Tibial artery (tissue), 4 donors: Measurements from ENCODE around the gene RTP1.
"Not testable (repeated sequence)": the region's sequence is repeated elsewhere in the genome, so short reads cannot be mapped to it uniquely, and the experiment has no call there.

Source experiments
- DNase-seq, 2 donors: peaks; one replicate each; pipeline ENCODE4 v3.0.0-alpha.2; 2019
- H3K27ac ChIP-seq, 2 donors: fragments of 200-600 bp; sonication (generic) in 1 of 2; 1 replicate in 1 of 2; 2 replicates in 1 of 2; pipeline ENCODE4 v1.5.1; 2018 to 2019; ENCODE audit warnings: mild to moderate bottlenecking in 1 of 2
- H3K27me3 ChIP-seq, 2 donors: fragments of 200-600 bp; sonication (generic) in 1 of 2; one replicate each; pipeline versions ENCODE4 v1.5.1 to v1.6.0; 2016 to 2019
- H3K36me3 ChIP-seq, 3 donors: fragments of 200-600 bp; sonication (generic) in 2 of 3; one replicate each; pipeline ENCODE4 v1.5.1; 2016 to 2019; ENCODE audit warnings: mild to moderate bottlenecking in 2 of 3
- H3K4me1 ChIP-seq, 4 donors: fragments of 200-600 bp; sonication (generic) in 2 of 4; 1 replicate in 3 of 4; 2 replicates in 1 of 4; pipeline ENCODE4 v1.5.1; 2016 to 2019
- H3K4me3 ChIP-seq, 2 donors: fragments of 200-600 bp; sonication (generic) in 1 of 2; 1 replicate in 1 of 2; 2 replicates in 1 of 2; pipeline ENCODE4 v1.5.1; 2018 to 2019; ENCODE audit warnings: mild to moderate bottlenecking in 2 of 2
- H3K9me3 ChIP-seq, 3 donors: fragments of 200-600 bp; sonication (generic) in 1 of 3; one replicate each; pipeline ENCODE4 v1.5.1; 2016 to 2019
- CTCF ChIP-seq, 2 experiments: fragments of 200-600 bp in 1 of 2; fragments of 450-650 bp in 1 of 2; IDR thresholded peaks; one replicate each; pipeline ENCODE4 v1.5.1; 2017 to 2019; ENCODE audit warnings: antibody characterized with exemption in 2 of 2, mild to moderate bottlenecking in 1 of 2, moderate library complexity in 1 of 2
- intact Hi-C: fragments of 100-400 bp; cut with DNase I; formaldehyde crosslinking; loops from one replicate; pipeline ENCODE4 v1.15.0; 2023; ENCODE audit warnings: low total_unique reads

The RTP1 gene

DNA sequence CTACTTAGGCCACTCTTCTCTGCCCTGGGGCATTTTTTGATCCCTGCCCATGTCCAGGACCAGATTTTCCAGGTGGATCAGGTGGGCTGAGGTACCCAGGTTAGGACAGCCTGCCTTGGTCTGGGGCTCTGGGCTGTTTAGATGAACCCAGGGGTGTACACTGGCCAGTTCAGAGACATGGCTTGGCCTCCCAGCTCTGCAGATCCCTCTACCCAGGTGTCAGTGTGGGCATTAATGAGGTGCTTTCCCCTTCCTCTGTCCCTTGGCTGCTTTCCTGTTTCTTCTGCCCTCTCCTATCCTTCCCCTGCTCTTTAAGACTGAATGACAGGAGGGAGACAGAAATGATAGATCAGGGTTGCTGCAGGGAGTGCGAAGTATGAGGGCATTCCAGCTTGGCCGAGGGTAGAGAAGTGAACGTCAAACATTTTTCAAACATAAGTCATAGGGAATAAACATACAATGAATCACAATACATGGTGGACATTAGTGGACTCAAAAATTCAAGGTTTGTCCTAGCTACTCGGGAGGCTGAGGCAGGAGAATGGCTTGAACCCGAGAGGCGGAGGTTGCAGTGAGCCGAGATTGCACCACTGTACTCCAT lies 30.5 kb downstream of the RTP1 start:
- H3K27me3 ChIP-seq: no peaks in the 10 kb centered on the region
- intact Hi-C loops: no loop called here
- no peak for DNase-seq

DNA sequence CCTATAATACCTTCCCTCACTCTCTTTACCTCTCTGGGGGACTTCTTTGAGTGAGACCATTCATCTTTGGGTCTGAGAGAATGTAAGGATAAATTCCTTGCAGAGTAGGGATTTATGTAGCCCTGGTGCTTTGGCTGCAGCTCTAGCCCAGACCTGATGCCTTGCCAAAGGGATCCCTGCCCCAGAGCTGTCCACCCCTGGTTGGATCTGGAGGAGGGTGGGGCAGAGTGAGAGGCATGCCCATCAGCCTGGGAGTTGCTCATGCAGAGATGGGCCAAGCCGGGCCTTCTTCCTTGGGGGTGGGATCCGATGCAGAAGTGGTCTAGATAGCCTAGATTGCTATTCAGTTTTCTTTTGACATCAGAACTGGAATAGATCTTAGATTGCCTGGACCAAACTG lies 31.5 kb downstream of the RTP1 start:
- Histone ChIP-seq H3K4me1 (peaks cover 0 to 20% (median 6%) of the 10 kb centered on the region in 4 donors), H3K27me3 (no peaks in the 10 kb centered on the region), H3K27ac (no peak overlapping the region), H3K36me3 (no peaks in the 10 kb centered on the region), H3K9me3 (no peaks in the 10 kb centered on the region), H3K4me3 (no peak overlapping the region)
- DNase-seq: no peak
- no peak for TF ChIP-seq CTCF (IDR thresholded peaks at IDR 0.05)
- intact Hi-C loops: no loop called here

More for the DNA sequence above, 30.5 kb downstream of the RTP1 start:
- Histone ChIP-seq H3K4me3 (no peak overlapping the region), H3K4me1 (peaks cover 0 to 20% (median 6%) of the 10 kb centered on the region in 4 donors), H3K36me3 (no peaks in the 10 kb centered on the region), H3K9me3 (no peaks in the 10 kb centered on the region), H3K27ac (peak overlapping the region in 1 of 2 donors; percentile 9)
- no peak for TF ChIP-seq CTCF (IDR thresholded peaks at IDR 0.05)

- H3K27me3 ChIP-seq: no peaks in the 10 kb centered on the region
- intact Hi-C loops: no loop called here
- no peak overlapping the region for H3K27ac ChIP-seq
- no peak overlapping the region for H3K4me3 ChIP-seq
- H3K9me3 ChIP-seq: no peaks in the 10 kb centered on the region
- peaks cover 0 to 20% (median 6%) of the 10 kb centered on the region in 4 donors for H3K4me1 ChIP-seq
- no peaks in the 10 kb centered on the region for H3K36me3 ChIP-seq
- DNase-seq: no peak
- no peak for TF ChIP-seq CTCF (IDR thresholded peaks at IDR 0.05)
Measured at GRCh38 chr3:187230011-187230410, 32.7 kb downstream of the RTP1 start.

DNA sequence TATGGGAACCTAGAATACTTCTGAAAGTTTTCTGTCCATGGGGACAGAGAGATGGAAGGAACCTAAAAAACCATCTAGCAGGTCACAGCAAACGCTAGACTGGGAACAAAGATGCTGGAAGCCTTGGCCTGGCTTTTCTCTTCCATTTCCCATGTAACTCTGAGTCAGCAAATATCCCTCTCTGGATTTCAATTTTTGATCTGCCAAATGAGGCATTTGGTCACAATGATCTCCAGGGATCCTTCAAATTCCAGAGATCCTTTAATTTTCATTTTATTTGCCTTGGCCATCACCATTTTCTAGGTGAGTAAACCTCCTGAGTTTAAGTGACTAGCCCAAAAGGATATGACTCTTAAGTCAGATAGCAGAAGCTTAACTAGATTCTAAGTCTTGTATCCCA lies 39.7 kb downstream of the RTP1 start:
- TF ChIP-seq CTCF (IDR thresholded peaks at IDR 0.05): no peak
- no peaks in the 10 kb centered on the region for H3K27me3 ChIP-seq
- H3K36me3 ChIP-seq: no peaks in the 10 kb centered on the region
- intact Hi-C loops: no loop called here
- DNase-seq: no peak
- no peaks in the 10 kb centered on the region for H3K4me1 ChIP-seq
- H3K4me3 ChIP-seq: no peak overlapping the region
- H3K9me3 ChIP-seq: no peaks in the 10 kb centered on the region
- H3K27ac ChIP-seq: no peak overlapping the region

GRCh38 chr3:187237741-187238140 lies 40.5 kb downstream of the RTP1 start:
- no peak for TF ChIP-seq CTCF (IDR thresholded peaks at IDR 0.05)
- Histone ChIP-seq H3K9me3 (no peaks in the 10 kb centered on the region), H3K4me1 (no peaks in the 10 kb centered on the region), H3K27ac (no peak overlapping the region), H3K27me3 (no peaks in the 10 kb centered on the region), H3K4me3 (no peak overlapping the region), H3K36me3 (no peaks in the 10 kb centered on the region)
- DNase-seq: no peak
- intact Hi-C loops: no loop called here

DNA sequence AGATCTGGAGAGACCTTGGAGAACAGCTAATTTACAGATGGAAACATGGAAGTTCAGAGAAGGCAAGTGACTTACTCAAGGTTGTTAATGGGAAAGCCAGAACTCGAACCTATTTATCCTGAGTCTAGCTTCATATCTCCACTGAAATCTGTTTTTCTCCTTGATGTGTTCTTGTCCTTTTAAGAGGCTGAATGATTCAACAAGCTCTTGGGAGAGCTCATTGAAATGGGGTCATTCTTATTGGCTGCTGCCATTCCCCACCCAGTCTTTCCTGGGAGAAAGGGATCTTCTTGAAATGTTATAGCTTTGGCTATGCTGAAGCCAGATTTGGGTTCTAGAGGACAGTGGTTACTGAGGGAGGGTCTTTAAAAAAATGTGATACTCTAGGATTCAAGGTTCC lies 41.0 kb downstream of the RTP1 start:
- Histone ChIP-seq H3K27ac (no peak overlapping the region), H3K36me3 (no peaks in the 10 kb centered on the region), H3K4me1 (no peaks in the 10 kb centered on the region), H3K4me3 (no peak overlapping the region), H3K27me3 (no peaks in the 10 kb centered on the region), H3K9me3 (no peaks in the 10 kb centered on the region)
- TF ChIP-seq CTCF (IDR thresholded peaks at IDR 0.05): no peak
- intact Hi-C loops: no loop called here
- no peak for DNase-seq

DNA sequence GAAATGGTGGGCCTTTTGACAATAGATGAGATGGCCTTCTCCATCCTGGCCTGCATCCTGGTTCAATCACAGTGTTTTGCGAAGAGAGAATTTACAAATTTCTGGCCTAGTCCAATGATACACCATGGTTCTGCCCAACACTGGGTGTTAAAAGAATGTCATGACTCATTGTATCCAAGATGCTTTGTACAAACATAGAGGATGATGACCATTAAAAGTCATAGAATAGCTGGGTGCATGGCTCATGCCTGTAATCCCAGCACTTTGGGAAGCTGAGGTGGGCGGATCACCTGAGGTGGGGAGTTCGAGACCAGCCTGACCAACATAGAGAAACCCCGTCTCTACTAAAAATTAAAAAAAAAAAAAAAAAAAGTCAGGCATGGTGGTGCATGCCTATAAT lies 41.5 kb downstream of the RTP1 start:
- H3K4me1 ChIP-seq, DNase-seq, H3K9me3 ChIP-seq, intact Hi-C loops, H3K27me3 ChIP-seq, H3K27ac ChIP-seq, H3K36me3 ChIP-seq, H3K4me3 ChIP-seq: not testable (repeated sequence)
